ENCODE data around the gene NAA40.

NAA40 gene

GRCh38 chr11:64001484-64002420, 63.0 kb downstream of the NAA40 start:
- Histone ChIP-seq H2BK12ac (ENCODE audit: low read length in 2 of 2) (no peak overlapping the region), H3K4ac (ENCODE audit: low read depth in 1 of 2, low read length in 2 of 2) (no peak overlapping the region), H3K27me3 (ENCODE audit: control insufficient read depth in 1 of 2, insufficient read depth in 1 of 2, low read length in 2 of 2) (peaks cover 4 to 9% of the 10 kb centered on the region in 2 experiments), H2AFZ (ENCODE audit: low read depth, low read length) (no peak overlapping the region), H3K27ac (ENCODE audit: low read length, poor library complexity, severe bottlenecking) (no peak overlapping the region), H2BK120ac (ENCODE audit: low read depth, low read length) (peak overlapping the region; percentile 62), H3K4me3 (ENCODE audit: insufficient read depth in 1 of 2, low read depth in 1 of 2, low read length in 2 of 2) (peak overlapping the region in 1 of 2 experiments; percentile 70), H3K9ac (ENCODE audit: low read length) (peak overlapping the region; percentile 3), H3K36me3 (ENCODE audit: control insufficient read depth in 1 of 2, insufficient read depth in 2 of 2, low read depth in 1 of 2, low read length in 2 of 2) (peaks cover 15 to 28% of the 10 kb centered on the region in 2 experiments), H3K14ac (ENCODE audit: low read length in 2 of 2) (no peak overlapping the region), H3K18ac (ENCODE audit: low read depth in 1 of 2, low read length in 2 of 2) (peak overlapping the region in 1 of 2 experiments; percentile 58), H3K79me1 (replicated peaks; ENCODE audit: low read length, poor library complexity, severe bottlenecking) (peaks cover 4% of the 10 kb centered on the region), H2AK5ac (ENCODE audit: low read length, severe bottlenecking) (peak overlapping the region; percentile 13), H4K91ac (ENCODE audit: low read length) (peak overlapping the region; percentile 18), H4K8ac (ENCODE audit: low read length) (no peak overlapping the region), H2BK5ac (ENCODE audit: low read depth, low read length, poor library complexity, severe bottlenecking) (no peak overlapping the region), H3K23ac (ENCODE audit: low read length in 2 of 2) (no peak overlapping the region), H3K4me2 (ENCODE audit: low read length, poor library complexity, severe bottlenecking) (no peak overlapping the region), H3K4me1 (ENCODE audit: control insufficient read depth, insufficient read depth, low read depth, low read length) (peaks cover 56% of the 10 kb centered on the region), H3K9me3 (ENCODE audit: control insufficient read depth, low read length) (no peaks in the 10 kb centered on the region), H2BK15ac (ENCODE audit: low read depth, poor library complexity, severe bottlenecking) (no peak overlapping the region)
- 45% methylated on average over 22 of the region's 23 CpGs for whole genome bisulfite sequencing
- peak; percentile 31 for DNase-seq

- no peak overlapping the region for H2BK120ac ChIP-seq (ENCODE audit: low read depth, low read length)
- 75% methylated on average over 21 of the region's 23 CpGs for WGBS
- H3K27me3 ChIP-seq (ENCODE audit: control insufficient read depth in 1 of 2, insufficient read depth in 1 of 2, low read length in 2 of 2), result peaks cover 5 to 9% of the 10 kb centered on the region in 2 experiments
- peak overlapping the region; percentile 29 for H3K27ac ChIP-seq (ENCODE audit: low read length, poor library complexity, severe bottlenecking)
- no peaks in the 10 kb centered on the region for H3K79me1 ChIP-seq (replicated peaks; ENCODE audit: low read length, poor library complexity, severe bottlenecking)
- peak overlapping the region in 1 of 2 experiments; percentile 71 for H2BK12ac ChIP-seq (ENCODE audit: low read length in 2 of 2)
- no peaks in the 10 kb centered on the region for H3K9me3 ChIP-seq (ENCODE audit: control insufficient read depth, low read length)
- peak; percentile 22 for DNase-seq
- H2AK5ac ChIP-seq (ENCODE audit: low read length, severe bottlenecking), result peak overlapping the region; percentile 34
- H4K91ac ChIP-seq (ENCODE audit: low read length), result peak overlapping the region; percentile 75
- peaks cover 0 to 6% of the 10 kb centered on the region in 2 experiments for H3K36me3 ChIP-seq (ENCODE audit: control insufficient read depth in 1 of 2, insufficient read depth in 2 of 2, low read depth in 1 of 2, low read length in 2 of 2)
- no peak overlapping the region for H3K9ac ChIP-seq (ENCODE audit: low read length)
- peak overlapping the region; percentile 58 for H4K8ac ChIP-seq (ENCODE audit: low read length)
- H3K4ac ChIP-seq (ENCODE audit: low read depth in 1 of 2, low read length in 2 of 2), result no peak overlapping the region
- no peak overlapping the region for H2BK5ac ChIP-seq (ENCODE audit: low read depth, low read length, poor library complexity, severe bottlenecking)
- H3K18ac ChIP-seq (ENCODE audit: low read depth in 1 of 2, low read length in 2 of 2), result peak overlapping the region in 1 of 2 experiments; percentile 68
- peaks cover 62% of the 10 kb centered on the region for H3K4me1 ChIP-seq (ENCODE audit: control insufficient read depth, insufficient read depth, low read depth, low read length)
- no peak overlapping the region for H3K4me3 ChIP-seq (ENCODE audit: insufficient read depth in 1 of 2, low read depth in 1 of 2, low read length in 2 of 2)
- H3K14ac ChIP-seq (ENCODE audit: low read length in 2 of 2), result no peak overlapping the region
- peak overlapping the region; percentile 36 for H2BK15ac ChIP-seq (ENCODE audit: low read depth, poor library complexity, severe bottlenecking)
- no peak overlapping the region for H2AFZ ChIP-seq (ENCODE audit: low read depth, low read length)
- no peak overlapping the region for H3K23ac ChIP-seq (ENCODE audit: low read length in 2 of 2)
- no peak overlapping the region for H3K4me2 ChIP-seq (ENCODE audit: low read length, poor library complexity, severe bottlenecking)
These were observed 65.2 kb downstream of the NAA40 start for GRCh38 chr11:64003807-64004589.

- Histone ChIP-seq H3K4me2 (ENCODE audit: low read length, poor library complexity, severe bottlenecking) (no peak overlapping the region), H2BK12ac (ENCODE audit: low read length in 2 of 2) (no peak overlapping the region), H3K27me3 (ENCODE audit: control insufficient read depth in 1 of 2, insufficient read depth in 1 of 2, low read length in 2 of 2) (peaks cover 5 to 9% of the 10 kb centered on the region in 2 experiments), H3K18ac (ENCODE audit: low read depth in 1 of 2, low read length in 2 of 2) (peak overlapping the region in 1 of 2 experiments; percentile 25), H3K9me3 (ENCODE audit: control insufficient read depth, low read length) (no peaks in the 10 kb centered on the region), H3K23ac (ENCODE audit: low read length in 2 of 2) (no peak overlapping the region), H3K79me1 (replicated peaks; ENCODE audit: low read length, poor library complexity, severe bottlenecking) (no peaks in the 10 kb centered on the region), H3K36me3 (ENCODE audit: control insufficient read depth in 1 of 2, insufficient read depth in 2 of 2, low read depth in 1 of 2, low read length in 2 of 2) (peaks cover 0 to 3% of the 10 kb centered on the region in 2 experiments), H3K4me1 (ENCODE audit: control insufficient read depth, insufficient read depth, low read depth, low read length) (peaks cover 57% of the 10 kb centered on the region), H2BK15ac (ENCODE audit: low read depth, poor library complexity, severe bottlenecking) (no peak overlapping the region), H3K4me3 (ENCODE audit: insufficient read depth in 1 of 2, low read depth in 1 of 2, low read length in 2 of 2) (no peak overlapping the region), H3K27ac (ENCODE audit: low read length, poor library complexity, severe bottlenecking) (no peak overlapping the region), H4K8ac (ENCODE audit: low read length) (no peak overlapping the region), H2BK120ac (ENCODE audit: low read depth, low read length) (no peak overlapping the region), H2AFZ (ENCODE audit: low read depth, low read length) (no peak overlapping the region), H2BK5ac (ENCODE audit: low read depth, low read length, poor library complexity, severe bottlenecking) (no peak overlapping the region), H4K91ac (ENCODE audit: low read length) (no peak overlapping the region), H3K9ac (ENCODE audit: low read length) (no peak overlapping the region), H3K14ac (ENCODE audit: low read length in 2 of 2) (no peak overlapping the region), H3K4ac (ENCODE audit: low read depth in 1 of 2, low read length in 2 of 2) (no peak overlapping the region), H2AK5ac (ENCODE audit: low read length, severe bottlenecking) (no peak overlapping the region)
- peak; percentile 27 for DNase-seq
- WGBS, result 75% methylated on average over 4 of the region's 4 CpGs
These were observed 65.8 kb downstream of the NAA40 start for GRCh38 chr11:64004590-64004984.

- DNase-seq, result no peak
- H2BK12ac ChIP-seq (ENCODE audit: low read length in 2 of 2), result no peak overlapping the region
- no peak overlapping the region for H3K18ac ChIP-seq (ENCODE audit: low read depth in 1 of 2, low read length in 2 of 2)
- peaks cover 47% of the 10 kb centered on the region for H3K4me1 ChIP-seq (ENCODE audit: control insufficient read depth, insufficient read depth, low read depth, low read length)
- no peak overlapping the region for H3K4me3 ChIP-seq (ENCODE audit: insufficient read depth in 1 of 2, low read depth in 1 of 2, low read length in 2 of 2)
- peaks cover 5 to 9% of the 10 kb centered on the region in 2 experiments for H3K27me3 ChIP-seq (ENCODE audit: control insufficient read depth in 1 of 2, insufficient read depth in 1 of 2, low read length in 2 of 2)
- no peak overlapping the region for H3K4ac ChIP-seq (ENCODE audit: low read depth in 1 of 2, low read length in 2 of 2)
- no peak overlapping the region for H2AFZ ChIP-seq (ENCODE audit: low read depth, low read length)
- no peak overlapping the region for H4K91ac ChIP-seq (ENCODE audit: low read length)
- H2AK5ac ChIP-seq (ENCODE audit: low read length, severe bottlenecking), result no peak overlapping the region
- no peak overlapping the region for H2BK120ac ChIP-seq (ENCODE audit: low read depth, low read length)
- H3K14ac ChIP-seq (ENCODE audit: low read length in 2 of 2), result no peak overlapping the region
- peaks cover 0 to 3% of the 10 kb centered on the region in 2 experiments for H3K36me3 ChIP-seq (ENCODE audit: control insufficient read depth in 1 of 2, insufficient read depth in 2 of 2, low read depth in 1 of 2, low read length in 2 of 2)
- WGBS, result 94% methylated on average over 4 of the region's 4 CpGs
- no peak overlapping the region for H3K9ac ChIP-seq (ENCODE audit: low read length)
- H3K9me3 ChIP-seq (ENCODE audit: control insufficient read depth, low read length), result no peaks in the 10 kb centered on the region
- no peak overlapping the region for H2BK5ac ChIP-seq (ENCODE audit: low read depth, low read length, poor library complexity, severe bottlenecking)
- H4K8ac ChIP-seq (ENCODE audit: low read length), result no peak overlapping the region
- no peak overlapping the region for H3K27ac ChIP-seq (ENCODE audit: low read length, poor library complexity, severe bottlenecking)
- no peak overlapping the region for H2BK15ac ChIP-seq (ENCODE audit: low read depth, poor library complexity, severe bottlenecking)
- no peak overlapping the region for H3K4me2 ChIP-seq (ENCODE audit: low read length, poor library complexity, severe bottlenecking)
- H3K79me1 ChIP-seq (replicated peaks; ENCODE audit: low read length, poor library complexity, severe bottlenecking), result no peaks in the 10 kb centered on the region
- no peak overlapping the region for H3K23ac ChIP-seq (ENCODE audit: low read length in 2 of 2)
These were observed 66.9 kb downstream of the NAA40 start for GRCh38 chr11:64005691-64006090.

All from mesenchymal stem cell (in vitro differentiated cells and primary cell).